ENCODE results near the gene ZNF331. TPM values are rescaled to one million over a fixed set of nuclear protein-coding genes. Genes with fewer than 3 reads are reported as not detected.

The ZNF331 gene
- total and polyA plus RNA-seq, 2 of the 4 experiments (the other 2 are of a cell fraction): 6.6 to 11.1 TPM

- H4K8ac ChIP-seq (ENCODE audit: low read depth in 2 of 2, low read length in 2 of 2): no peak overlapping the region
- H2AK5ac ChIP-seq (ENCODE audit: low read depth, low read length): no peak overlapping the region
- no peak overlapping the region for H3K4me2 ChIP-seq (ENCODE audit: low read depth, low read length)
- no peak overlapping the region for H2BK20ac ChIP-seq (ENCODE audit: low read depth, low read length)
- in situ Hi-C loops (cut with MboI; ENCODE audit: low sequenced_read_pairs): no loop called here
- H2BK120ac ChIP-seq (ENCODE audit: low read depth, low read length): no peak overlapping the region
- no TSS peak for BruUV-seq (replicated peaks)
- no CpG with 5 or more reads among the region's 12 CpGs for WGBS, 2 experiments (ENCODE audit: extremely low coverage in 2 of 2, insufficient read length in 1 of 2)
- intact Hi-C loops (cut with micrococcal nuclease): no loop called here
- H2AK9ac ChIP-seq (replicated peaks; ENCODE audit: low read depth, low read length, poor library complexity): no peak overlapping the region
- no peak overlapping the region for H3K4ac ChIP-seq (ENCODE audit: low read depth, low read length)
- H4K20me1 ChIP-seq (ENCODE audit: insufficient read depth, low read length): no peaks in the 10 kb centered on the region
- CTCF ChIA-PET: interaction anchor here (0.6 kb wide), 1 partner anchor 763 kb away, joined by 3 read pairs; no protein-coding TSS in a partner anchor
- H3K79me1 ChIP-seq (ENCODE audit: low read depth in 1 of 2, low read length in 2 of 2): no peaks in the 10 kb centered on the region; a peak in 1 of 4 replicates
- no peak overlapping the region for H3K56ac ChIP-seq (ENCODE audit: extremely low read depth, insufficient read depth, low read length)
- H3K9me1 ChIP-seq (ENCODE audit: insufficient read depth, low read length): no peaks in the 10 kb centered on the region
- H2BK5ac ChIP-seq (ENCODE audit: low read depth, low read length, poor library complexity, severe bottlenecking): no peak overlapping the region
- no peak overlapping the region for H3K9ac ChIP-seq (ENCODE audit: low read depth, low read length)
- no peaks in the 10 kb centered on the region for H3K27me3 ChIP-seq (ENCODE audit: control insufficient read depth, insufficient read depth, low read length)
- POLR2A ChIA-PET (ENCODE audit: unreplicated experiment): no interaction called here
- peaks cover 20% of the 10 kb centered on the region; the same call in 1 of the 2 replicates for H3K9me3 ChIP-seq (ENCODE audit: control insufficient read depth, insufficient read depth, low read length)
- no peak overlapping the region for H3K14ac ChIP-seq (replicated peaks; ENCODE audit: low read depth, low read length)
- H4K91ac ChIP-seq (ENCODE audit: insufficient read depth, low read depth, low read length): no peak overlapping the region
- H4K5ac ChIP-seq (ENCODE audit: low read depth, low read length): no peak overlapping the region
- H2BK15ac ChIP-seq (ENCODE audit: low read depth, low read length): no peak overlapping the region
- no peaks in the 10 kb centered on the region for H3K4me1 ChIP-seq (ENCODE audit: control insufficient read depth, insufficient read depth, low read length)
- DNase-seq (no peak), ATAC-seq (ENCODE audit: low read depth) (no peak)
- H2AFZ ChIP-seq (replicated peaks; ENCODE audit: low read length, poor library complexity): no peak overlapping the region
- dilution Hi-C loops (cut with HindIII; ENCODE audit: low sequenced_read_pairs, unreplicated experiment): no loop called here
- no peak overlapping the region for H3K23ac ChIP-seq (ENCODE audit: low read depth, low read length)
- no peak overlapping the region for H3K27ac ChIP-seq (ENCODE audit: insufficient read depth, low read length)
- no peak overlapping the region for H3K18ac ChIP-seq (ENCODE audit: low read depth, low read length)
- H3K36me3 ChIP-seq (ENCODE audit: control insufficient read depth, insufficient read depth, low read length): peaks cover 40% of the 10 kb centered on the region
- H3K4me3 ChIP-seq (ENCODE audit: insufficient read depth, low read depth, low read length): no peak overlapping the region
- no peak for TF ChIP-seq RCOR1 (IDR thresholded peaks at IDR 0.05; ENCODE audit: insufficient replicate concordance, low read length)
Measured at GRCh38 chr19:53571339-53571738, 33.4 kb downstream of the ZNF331 start.

Data from IMR-90 (cell line).